Kidney tubule cell (primary cell): Measurements from ENCODE around the gene USP32.
"Not testable (repeated sequence)": the region's sequence is repeated elsewhere in the genome, so short reads cannot be mapped to it uniquely, and the experiment has no call there.

Experiments used
- DNase-seq: peaks from one replicate; pipeline ENCODE4 v3.0.0-alpha.2; 2018; ENCODE audit warnings: low spot score

The USP32 gene, protein sequence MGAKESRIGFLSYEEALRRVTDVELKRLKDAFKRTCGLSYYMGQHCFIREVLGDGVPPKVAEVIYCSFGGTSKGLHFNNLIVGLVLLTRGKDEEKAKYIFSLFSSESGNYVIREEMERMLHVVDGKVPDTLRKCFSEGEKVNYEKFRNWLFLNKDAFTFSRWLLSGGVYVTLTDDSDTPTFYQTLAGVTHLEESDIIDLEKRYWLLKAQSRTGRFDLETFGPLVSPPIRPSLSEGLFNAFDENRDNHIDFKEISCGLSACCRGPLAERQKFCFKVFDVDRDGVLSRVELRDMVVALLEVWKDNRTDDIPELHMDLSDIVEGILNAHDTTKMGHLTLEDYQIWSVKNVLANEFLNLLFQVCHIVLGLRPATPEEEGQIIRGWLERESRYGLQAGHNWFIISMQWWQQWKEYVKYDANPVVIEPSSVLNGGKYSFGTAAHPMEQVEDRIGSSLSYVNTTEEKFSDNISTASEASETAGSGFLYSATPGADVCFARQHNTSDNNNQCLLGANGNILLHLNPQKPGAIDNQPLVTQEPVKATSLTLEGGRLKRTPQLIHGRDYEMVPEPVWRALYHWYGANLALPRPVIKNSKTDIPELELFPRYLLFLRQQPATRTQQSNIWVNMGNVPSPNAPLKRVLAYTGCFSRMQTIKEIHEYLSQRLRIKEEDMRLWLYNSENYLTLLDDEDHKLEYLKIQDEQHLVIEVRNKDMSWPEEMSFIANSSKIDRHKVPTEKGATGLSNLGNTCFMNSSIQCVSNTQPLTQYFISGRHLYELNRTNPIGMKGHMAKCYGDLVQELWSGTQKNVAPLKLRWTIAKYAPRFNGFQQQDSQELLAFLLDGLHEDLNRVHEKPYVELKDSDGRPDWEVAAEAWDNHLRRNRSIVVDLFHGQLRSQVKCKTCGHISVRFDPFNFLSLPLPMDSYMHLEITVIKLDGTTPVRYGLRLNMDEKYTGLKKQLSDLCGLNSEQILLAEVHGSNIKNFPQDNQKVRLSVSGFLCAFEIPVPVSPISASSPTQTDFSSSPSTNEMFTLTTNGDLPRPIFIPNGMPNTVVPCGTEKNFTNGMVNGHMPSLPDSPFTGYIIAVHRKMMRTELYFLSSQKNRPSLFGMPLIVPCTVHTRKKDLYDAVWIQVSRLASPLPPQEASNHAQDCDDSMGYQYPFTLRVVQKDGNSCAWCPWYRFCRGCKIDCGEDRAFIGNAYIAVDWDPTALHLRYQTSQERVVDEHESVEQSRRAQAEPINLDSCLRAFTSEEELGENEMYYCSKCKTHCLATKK (N-terminal part only)

DNA sequence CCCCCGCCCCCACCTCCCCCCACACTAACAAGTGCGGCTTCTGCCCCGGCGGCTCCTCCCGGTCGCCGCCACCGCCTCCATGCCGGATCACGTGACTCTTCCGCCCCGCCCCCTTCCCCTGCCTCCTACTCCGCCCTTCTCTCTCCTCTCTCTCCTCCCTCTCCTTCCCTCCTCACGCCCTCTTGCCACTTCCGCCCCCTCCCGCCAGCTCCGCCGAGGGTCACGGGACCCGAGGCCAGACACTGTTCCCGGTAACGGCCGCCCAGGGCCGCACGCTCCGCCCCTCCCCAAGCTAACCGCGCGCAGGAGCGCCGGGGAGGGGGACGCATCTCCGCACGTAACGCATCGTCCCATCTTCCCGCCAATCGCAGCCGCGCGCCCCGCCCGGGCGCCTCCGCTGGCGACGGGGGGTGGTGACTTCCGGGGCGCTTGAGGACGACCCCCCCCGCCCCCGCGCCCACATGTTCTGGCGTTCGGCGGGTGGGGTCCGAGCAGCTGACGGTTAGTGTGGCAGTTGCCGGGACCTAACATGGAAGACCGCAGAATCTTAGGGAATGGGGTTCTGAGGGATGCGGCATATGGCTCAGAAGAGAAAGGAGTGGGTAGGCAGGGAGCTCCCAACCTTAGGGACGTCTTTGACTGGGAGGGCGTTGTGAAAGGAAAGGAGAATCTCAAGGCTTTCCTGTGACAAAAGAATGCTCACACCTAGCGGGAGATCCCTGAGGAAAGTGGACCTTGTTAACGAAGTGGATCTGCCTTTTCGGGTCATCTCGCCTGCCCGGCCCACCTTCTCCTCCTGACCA, at the start of gene USP32:
TSS of gene USP32 (minus strand) at position 92 of the 803 bp plus-strand sequence. CDS start 194 bp downstream, outside the sequence.
- peak; percentile 98 for DNase-seq

DNA sequence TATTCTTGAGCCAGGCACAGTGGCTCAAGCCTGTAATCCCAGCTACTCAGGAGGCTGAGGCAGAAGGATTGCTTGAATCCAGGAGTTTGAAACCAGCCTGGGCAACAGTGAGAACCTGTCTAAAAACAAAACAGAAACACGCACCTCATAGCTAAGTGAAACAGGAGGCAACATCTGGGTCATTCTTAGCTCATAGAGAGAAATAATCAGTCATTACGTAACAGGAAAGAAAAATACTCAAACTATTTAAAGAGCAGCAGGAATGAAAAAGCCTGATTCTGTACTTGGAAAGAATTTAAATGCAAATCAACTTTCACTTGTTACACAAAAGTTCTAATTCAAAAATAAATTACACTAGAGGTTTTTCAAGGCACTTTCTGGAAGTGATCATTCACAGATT, 47.6 kb upstream of the USP32 start:
- DNase-seq = no peak

GRCh38 chr17:60436676-60437075, 44.7 kb upstream of the USP32 start:
- no peak for DNase-seq

DNA sequence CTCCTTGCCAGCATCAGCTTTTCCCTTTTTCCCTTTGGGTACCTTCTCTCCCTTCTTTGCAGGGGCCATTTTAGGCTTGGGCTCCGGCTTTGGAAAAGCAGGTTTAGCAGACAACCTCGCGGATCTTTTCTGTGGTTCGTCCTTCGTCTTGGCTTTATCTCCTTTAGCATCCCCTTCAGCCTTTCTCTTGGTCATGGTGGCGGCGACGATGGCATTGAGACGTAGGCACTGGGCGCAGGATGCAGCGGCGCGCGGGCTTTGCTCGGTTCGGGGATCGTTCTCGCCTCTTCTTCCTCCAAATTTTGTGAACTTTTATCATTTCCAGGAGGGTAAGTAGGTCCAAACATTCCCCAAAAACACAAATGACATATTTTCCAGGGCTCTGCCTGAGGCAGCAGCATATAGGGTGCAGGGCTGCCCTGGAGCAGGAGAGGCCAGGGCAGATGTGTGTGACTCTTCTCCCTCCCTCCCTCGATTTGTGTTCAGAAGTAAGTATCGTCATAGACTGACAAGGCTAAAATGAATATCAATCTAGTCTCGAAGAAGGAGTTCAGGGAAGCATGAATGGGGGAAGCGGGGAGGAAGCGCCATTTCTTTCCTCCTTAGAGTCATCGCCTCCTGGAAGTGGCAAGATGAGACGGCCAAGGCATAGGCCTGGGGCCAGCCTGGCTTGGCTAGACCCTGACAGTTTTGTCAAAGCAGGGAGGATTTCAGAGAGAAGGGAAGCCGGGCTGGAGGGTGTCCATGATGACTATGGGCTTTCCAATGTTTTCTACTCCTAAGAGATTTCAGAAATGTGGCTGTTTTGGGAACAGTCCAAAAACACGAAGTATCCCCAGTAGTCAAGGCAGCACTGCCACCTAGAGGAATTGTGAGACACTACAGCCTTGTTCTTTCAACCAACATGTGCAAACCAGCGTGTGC, 43.6 kb upstream of the USP32 start:
- DNase-seq = peak; percentile 81

GRCh38 chr17:60433021-60433997, 41.4 kb upstream of the USP32 start:
- not testable (repeated sequence) for DNase-seq

DNA sequence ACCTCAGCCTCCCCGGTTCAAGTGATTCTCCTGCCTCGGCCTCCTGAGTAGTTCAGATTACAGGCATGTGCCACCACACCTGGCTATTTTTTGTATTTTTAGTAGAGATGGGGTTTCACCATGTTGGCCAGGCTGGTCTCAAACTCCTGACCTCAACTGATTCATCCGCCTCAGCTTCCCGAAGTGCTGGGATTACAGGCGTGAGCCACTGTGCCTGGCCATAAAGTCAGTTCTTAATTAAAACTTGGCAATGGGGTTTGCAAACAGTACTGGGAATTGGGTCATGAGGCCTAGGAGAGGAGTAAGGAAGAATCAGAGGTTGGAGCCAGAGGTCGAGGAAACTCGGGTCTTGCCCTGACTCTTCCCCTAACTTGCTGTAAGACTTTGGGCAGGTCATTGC, 38.6 kb upstream of the USP32 start:
- DNase-seq = not testable (repeated sequence)

DNA sequence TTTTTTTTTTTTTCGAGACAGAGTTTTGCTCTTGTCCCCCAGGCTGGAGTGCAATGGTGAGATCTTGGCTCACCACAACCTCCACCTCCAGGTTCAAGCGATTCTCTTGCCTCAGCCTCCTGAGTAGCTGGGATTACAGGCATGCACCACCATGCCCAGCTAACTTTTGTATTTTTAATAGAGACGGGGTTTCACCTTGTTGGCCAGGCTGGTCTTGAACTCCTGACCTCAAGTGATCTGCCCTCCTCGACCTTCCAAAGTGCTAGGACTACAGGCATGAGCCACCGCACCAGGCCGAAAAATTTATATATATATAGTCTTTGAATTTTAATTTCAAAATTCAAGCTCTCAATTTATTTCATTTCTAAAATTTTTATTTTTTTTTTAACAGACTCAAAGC, 36.6 kb upstream of the USP32 start:
- not testable (repeated sequence) for DNase-seq

- DNase-seq = no peak
Measured at GRCh38 chr17:60426596-60426995, 34.7 kb upstream of the USP32 start.

DNA sequence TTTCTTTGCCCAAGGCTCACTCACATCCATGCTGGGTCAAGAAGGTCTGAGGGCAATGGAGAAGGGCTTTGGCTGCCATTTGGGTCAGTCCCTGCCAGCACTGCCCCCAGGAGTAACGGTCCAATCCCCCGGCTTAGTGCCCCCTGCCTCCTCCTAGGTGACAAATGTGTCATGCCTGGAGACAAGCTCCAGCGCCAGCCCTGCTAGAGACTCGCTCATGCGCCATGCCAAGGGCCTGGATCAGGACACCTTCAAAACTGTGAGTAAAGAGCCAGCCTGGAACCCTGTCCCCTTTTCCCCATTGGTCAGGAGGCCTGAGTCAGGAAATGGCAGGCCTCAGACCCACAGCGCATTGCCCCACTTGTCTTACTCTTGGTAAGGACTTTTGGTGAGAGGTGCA, 33.7 kb upstream of the USP32 start:
- no peak for DNase-seq

- no peak for DNase-seq
Measured at GRCh38 chr17:60423865-60424264, 31.9 kb upstream of the USP32 start.

DNA sequence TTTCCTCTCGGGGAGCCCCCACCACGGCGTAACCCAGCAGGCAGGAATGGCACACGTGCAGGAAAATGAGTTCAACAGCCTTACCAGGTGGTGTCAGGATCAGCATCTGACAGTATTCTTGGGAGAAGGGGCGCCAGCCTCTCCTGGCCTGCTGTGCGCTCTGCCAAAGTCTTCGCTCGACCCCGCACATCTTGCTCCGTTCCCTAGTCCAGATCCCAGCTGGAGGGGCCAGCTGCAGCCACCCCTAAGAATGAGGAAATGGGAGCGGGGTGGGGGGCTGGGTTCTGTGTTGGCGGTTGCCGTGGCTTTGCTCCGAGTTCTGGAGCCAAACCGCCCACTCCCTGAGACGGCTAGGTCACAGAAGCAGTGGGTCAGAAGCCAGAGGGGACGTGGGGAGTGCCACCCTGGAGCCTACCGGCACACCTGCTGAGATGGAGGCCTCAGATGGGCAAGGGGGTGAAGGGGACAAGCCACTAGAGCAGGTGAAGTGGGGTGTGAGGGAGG, 30.3 kb upstream of the USP32 start, which contains the start of gene CHCT1:
TSS of gene CHCT1 (plus strand) at position 328 of the 504 bp plus-strand sequence. CDS start at position 432, 104 bp downstream.
- DNase-seq = no peak

- peak; percentile 70 for DNase-seq
Measured at GRCh38 chr17:60421273-60422161, 29.6 kb upstream of the USP32 start.

GRCh38 chr17:60419875-60420274, 27.9 kb upstream of the USP32 start:
- DNase-seq = not testable (repeated sequence)

- not testable (repeated sequence) for DNase-seq
Measured at GRCh38 chr17:60419003-60419402, 27.1 kb upstream of the USP32 start.

DNA sequence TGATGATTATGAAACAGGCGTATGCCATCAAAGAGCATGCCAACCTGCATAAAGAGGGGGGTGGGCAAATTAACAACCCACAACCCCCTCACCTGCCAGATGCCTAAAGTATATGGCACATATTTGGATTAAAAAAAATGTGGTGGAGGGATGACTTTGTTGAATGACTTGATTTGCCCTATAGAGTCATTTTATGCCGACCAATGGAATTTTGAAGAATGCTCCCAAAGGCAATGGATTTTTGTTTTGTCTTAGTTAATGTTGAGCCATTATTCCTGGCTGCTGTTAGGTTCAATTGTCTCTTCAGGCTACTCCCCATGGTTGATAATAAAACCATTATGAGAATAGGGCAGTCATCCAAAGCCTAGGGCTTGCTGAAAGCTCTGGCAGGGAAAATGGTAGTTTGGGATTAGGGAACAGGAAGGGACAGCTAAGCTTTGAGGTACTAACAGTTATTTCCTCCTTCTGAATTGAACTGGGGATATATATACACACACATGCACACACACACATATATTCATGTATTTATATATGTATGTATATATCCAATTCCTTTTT, 24.5 kb upstream of the USP32 start:
- no peak for DNase-seq

- no peak for DNase-seq
Measured at GRCh38 chr17:60415146-60415545, 23.2 kb upstream of the USP32 start.

DNA sequence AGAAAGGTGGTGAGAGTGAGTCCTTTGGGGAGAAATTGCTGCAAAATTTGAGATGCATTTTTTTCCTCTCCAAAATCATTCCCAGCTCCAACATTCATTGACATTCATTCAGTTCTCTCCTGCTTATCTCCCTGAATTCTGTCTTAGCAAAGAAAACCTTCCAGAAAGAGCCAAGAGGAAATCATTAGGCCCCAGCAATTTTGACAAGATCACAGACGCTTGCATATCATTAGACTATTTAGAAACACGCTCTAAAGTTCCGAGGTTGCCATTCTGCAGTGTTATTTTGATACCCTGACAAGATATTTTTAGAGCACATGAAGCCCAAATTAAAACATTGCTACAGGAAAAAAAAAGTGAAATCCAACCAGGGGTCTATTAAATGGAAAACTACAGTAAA, 20.8 kb upstream of the USP32 start:
- DNase-seq = no peak
